Measurements from ENCODE around the gene CHMP5. TPM values are rescaled to one million over a fixed set of nuclear protein-coding genes. Genes with fewer than 3 reads are reported as not detected.

CHMP5 gene
- total and polyA plus RNA-seq, 10 of the 15 experiments (the other 5 are each of a cell fraction or from before 2014, with no cell fraction given), result 40.3 to 179 (median 78.6) TPM

DNA sequence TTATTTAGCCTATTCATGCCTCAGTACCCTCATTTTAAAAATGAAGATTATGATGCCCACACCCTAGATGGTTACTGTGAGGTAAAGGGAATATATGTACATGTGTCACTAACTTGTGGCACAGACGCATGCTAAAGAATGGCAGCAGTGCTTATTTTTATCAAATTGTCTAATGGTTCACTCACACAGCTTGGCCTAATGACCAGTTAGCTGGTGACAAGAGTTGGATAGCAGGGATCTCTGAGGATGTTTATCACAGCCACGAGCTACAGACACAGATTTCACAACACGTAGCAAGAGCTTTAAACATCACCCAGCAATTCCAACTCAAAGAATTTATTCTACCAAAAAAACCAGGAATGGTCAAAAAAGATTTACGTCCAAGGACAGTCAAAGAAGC is 7.6 kb upstream of the CHMP5 start (continued):
- TF ChIP-seq ATF2 (IDR thresholded peaks at IDR 0.05; ENCODE audit: low read length) (no peak), WRNIP1 (IDR thresholded peaks at IDR 0.05; ENCODE audit: borderline replicate concordance, low read depth, low read length) (no peak), NFYA (IDR thresholded peaks at IDR 0.05; ENCODE audit: borderline replicate concordance, low read depth, low read length) (no peak), CBX3 (IDR thresholded peaks at IDR 0.05; ENCODE audit: borderline replicate concordance, low read depth) (no peak), SRF (IDR thresholded peaks at IDR 0.05; ENCODE audit: low read depth in 2 of 2, low read length in 2 of 2) (no peak), TCF3 (IDR thresholded peaks at IDR 0.05; ENCODE audit: borderline replicate concordance, insufficient read depth, low read depth, low read length) (no peak), NR2C1 (IDR thresholded peaks at IDR 0.05) (no peak), BCLAF1 (IDR thresholded peaks at IDR 0.05) (no peak)

DNA sequence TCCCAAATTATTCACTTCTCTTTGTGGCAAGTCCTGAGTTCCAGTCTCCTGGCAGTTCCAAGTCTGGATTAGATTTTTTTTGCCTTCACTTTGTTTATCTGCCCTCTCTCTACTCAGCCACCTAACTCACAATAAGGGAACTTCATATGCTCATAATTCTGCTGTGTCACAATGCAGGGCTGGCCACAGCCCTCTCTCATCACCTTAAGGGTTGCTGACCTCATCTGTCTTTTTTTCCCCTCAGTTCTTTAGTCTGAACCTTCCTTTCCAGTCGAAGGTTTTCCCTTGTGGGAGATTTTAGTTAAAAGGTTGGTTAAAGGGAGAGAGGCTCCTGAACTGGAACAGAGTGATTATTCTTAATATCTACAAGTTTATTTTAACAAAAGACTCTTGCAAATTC is 4.5 kb upstream of the CHMP5 start:
- BruUV-seq (replicated peaks), result no TSS peak
- POLR2A ChIA-PET, result no interaction called here
- no peak for ATAC-seq
- Histone ChIP-seq H2AFZ (ENCODE audit: control insufficient read depth, low read depth, low read length) (no peak overlapping the region), H3K4me3 (no peak overlapping the region), H3K9ac (ENCODE audit: control insufficient read depth, insufficient read depth, low read length) (no peak overlapping the region), H3K4me2 (ENCODE audit: control insufficient read depth, insufficient read depth) (no peak overlapping the region), H3K9me3 (replicated peaks; ENCODE audit: control insufficient read depth, insufficient read depth, low read length) (no peaks in the 10 kb centered on the region), H3K4me1 (ENCODE audit: control insufficient read depth, insufficient read depth, low read length) (no peaks in the 10 kb centered on the region), H3K27ac (ENCODE audit: control insufficient read depth, insufficient read depth) (no peak overlapping the region), H3K79me2 (ENCODE audit: control insufficient read depth, insufficient read depth, low read length) (peaks cover 42% of the 10 kb centered on the region), H4K20me1 (ENCODE audit: control insufficient read depth, insufficient read depth) (no peaks in the 10 kb centered on the region), H3K27me3 (replicated peaks in 1 of 2; ENCODE audit: control insufficient read depth in 2 of 2, insufficient read depth in 2 of 2, low read length in 1 of 2) (no peaks in the 10 kb centered on the region), H3K36me3 (ENCODE audit: control insufficient read depth in 2 of 2, insufficient read depth in 2 of 2, low read length in 1 of 2) (peaks cover 10 to 29% of the 10 kb centered on the region in 2 experiments)
- in situ Hi-C loops (cut with MboI), result no loop called here
- RAD21 ChIA-PET (ENCODE audit: unreplicated experiment), result no interaction called here
- SMC1A ChIA-PET (ENCODE audit: uncharacterized antibody, unreplicated experiment), result no interaction called here
- FAIRE-seq, result no peak
- 24% methylated on average over 1 of the region's 1 CpG for WGBS (ENCODE audit: insufficient coverage, insufficient replicate concordance, low lambda C conversion rate, missing lambda C conversion rate)
- no peak for DNase-seq (ENCODE audit: low read depth, low spot score)
- CTCF ChIA-PET, result no interaction called here
- intact Hi-C loops (cut with micrococcal nuclease; ENCODE audit: unreplicated experiment), result no loop called here
- TF ChIP-seq SRF (IDR thresholded peaks at IDR 0.05; ENCODE audit: low read depth in 2 of 2, low read length in 2 of 2) (no peak), POLR2AphosphoS2 (IDR thresholded peaks at IDR 0.05; ENCODE audit: low read depth, low read length) (no peak), IKZF1 (conservative IDR thresholded peaks at IDR 0.05) (no peak), ZNF592 (IDR thresholded peaks at IDR 0.05) (no peak), EED (IDR thresholded peaks at IDR 0.05; ENCODE audit: low read depth) (no peak)
